Hair follicular keratinocyte (primary cell): Measurements from ENCODE around the gene KRTAP5-11. TPM values are rescaled to one million over a fixed set of nuclear protein-coding genes. Genes with fewer than 3 reads are reported as not detected.

Experiments
- total RNA-seq: library from RNA; depleted of rRNA; stranded (reverse); fragments of >200 nt; gene quantifications from 2 replicates; pipeline ENCODE4 v1.2.3, GENCODE V29; 2015

The KRTAP5-11 gene, protein sequence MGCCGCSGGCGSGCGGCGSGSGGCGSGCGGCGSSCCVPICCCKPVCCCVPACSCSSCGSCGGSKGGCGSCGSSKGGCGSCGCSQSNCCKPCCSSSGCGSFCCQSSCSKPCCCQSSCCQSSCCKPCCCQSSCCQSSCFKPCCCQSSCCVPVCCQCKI
- not detected in 2 replicates for total RNA-seq

DNA sequence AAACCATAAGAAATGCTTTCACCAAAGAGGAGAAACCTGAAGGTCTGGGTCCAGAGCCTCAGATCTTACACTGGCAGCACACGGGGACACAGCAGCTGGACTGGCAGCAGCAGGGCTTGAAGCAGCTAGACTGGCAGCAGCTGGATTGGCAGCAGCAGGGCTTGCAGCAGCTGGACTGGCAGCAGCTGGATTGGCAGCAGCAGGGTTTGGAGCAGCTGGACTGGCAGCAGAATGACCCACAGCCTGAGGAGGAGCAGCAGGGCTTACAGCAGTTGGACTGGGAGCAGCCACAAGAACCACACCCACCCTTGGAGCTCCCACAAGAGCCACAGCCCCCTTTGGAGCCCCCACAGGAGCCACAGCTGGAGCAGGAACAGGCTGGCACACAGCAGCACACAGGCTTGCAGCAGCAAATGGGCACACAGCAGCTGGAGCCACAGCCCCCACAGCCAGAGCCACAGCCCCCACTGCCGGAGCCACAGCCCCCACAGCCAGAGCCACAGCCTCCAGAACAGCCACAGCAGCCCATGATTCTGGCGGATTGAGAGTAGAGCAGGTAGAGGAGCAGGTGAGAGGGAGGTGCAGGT lies at the start of gene KRTAP5-11:
KRTAP5-11 (minus strand) TSS at position 567 of the 587 bp plus-strand sequence; CDS start at position 529, 38 bp downstream.

DNA sequence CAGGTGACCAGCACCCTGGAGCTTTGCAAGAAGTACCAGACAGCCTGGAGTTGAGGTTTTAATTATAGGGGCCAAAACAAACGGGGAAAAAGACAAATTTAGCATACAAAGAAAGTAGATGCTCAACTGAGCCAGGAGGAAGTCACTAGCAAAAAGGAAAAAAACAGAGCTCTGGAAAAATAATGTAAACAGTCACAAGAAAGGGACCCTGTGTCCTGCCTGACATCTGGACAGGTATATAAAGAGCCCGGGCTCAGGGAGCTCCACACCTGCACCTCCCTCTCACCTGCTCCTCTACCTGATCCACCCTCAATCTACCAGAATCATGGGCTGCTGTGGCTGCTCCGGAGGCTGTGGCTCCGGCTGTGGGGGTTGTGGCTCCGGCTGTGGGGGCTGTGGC lies 17.4 kb downstream of the KRTAP5-11 start, which contains the start of gene KRTAP5-10:
KRTAP5-10 (plus strand) TSS at position 301 of the 400 bp plus-strand sequence; CDS start at position 326, 25 bp downstream.

DNA sequence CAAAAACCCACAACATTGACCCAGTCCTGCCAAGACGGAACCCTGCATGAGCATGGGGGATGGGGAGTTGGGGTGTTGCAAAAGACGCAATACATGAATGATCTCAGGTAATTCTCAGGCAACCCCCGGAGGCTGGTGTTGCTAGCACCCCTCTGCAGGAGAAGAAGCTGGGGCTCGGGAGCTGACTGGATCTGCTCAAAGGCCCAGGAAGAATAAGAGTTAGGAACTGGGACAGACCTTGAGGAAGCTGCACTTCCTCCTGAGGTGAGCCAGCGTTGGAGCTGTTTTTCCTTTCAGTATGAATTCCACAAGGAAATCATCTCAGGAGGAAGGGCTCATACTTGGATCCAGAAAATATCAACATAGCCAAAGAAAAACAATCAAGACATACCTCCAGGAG lies 34.6 kb downstream of the KRTAP5-11 start, which contains the start of gene KRTAP5-9:
KRTAP5-9 (plus strand) TSS at position 301 of the 400 bp plus-strand sequence. CDS start 238 bp downstream, outside the sequence.

DNA sequence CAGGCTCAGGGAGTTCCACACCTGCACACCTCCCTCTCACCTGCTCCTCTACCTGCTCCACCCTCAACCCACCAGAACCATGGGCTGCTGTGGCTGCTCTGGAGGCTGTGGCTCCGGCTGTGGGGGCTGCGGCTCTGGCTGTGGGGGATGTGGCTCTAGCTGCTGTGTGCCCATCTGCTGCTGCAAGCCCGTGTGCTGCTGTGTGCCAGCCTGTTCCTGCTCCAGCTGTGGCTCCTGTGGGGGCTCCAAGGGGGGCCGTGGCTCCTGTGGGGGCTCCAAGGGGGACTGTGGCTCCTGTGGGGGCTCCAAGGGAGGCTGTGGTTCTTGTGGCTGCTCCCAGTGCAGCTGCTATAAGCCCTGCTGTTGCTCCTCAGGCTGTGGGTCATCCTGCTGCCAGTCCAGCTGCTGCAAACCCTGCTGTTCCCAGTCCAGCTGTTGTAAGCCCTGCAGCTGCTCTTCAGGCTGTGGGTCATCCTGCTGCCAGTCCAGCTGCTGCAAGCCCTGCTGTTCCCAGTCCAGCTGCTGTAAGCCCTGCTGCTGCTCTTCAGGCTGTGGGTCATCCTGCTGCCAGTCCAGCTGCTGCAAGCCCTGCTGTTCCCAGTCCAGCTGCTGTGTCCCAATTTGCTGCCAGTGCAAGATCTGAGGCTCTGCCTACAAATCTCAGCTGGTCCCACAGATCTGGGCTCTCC lies 44.6 kb downstream of the KRTAP5-11 start, which contains the start of gene KRTAP5-8:
KRTAP5-8 (plus strand) TSS at position 49 of the 689 bp plus-strand sequence; CDS start at position 80, 31 bp downstream.

Other genes starting within 250 kb of the KRTAP5-11 start
- gene DHCR7, start 134.5 kb downstream of the KRTAP5-11 start, total RNA-seq = 142 and 148 TPM in 2 replicates
- gene NADSYN1, start 129.7 kb downstream of the KRTAP5-11 start, total RNA-seq = 31.8 and 45.2 TPM in 2 replicates
- not detected in 2 replicates for gene KRTAP5-7, start 55.6 kb downstream of the KRTAP5-11 start, total RNA-seq
- gene KRTAP5-8, start 44.9 kb downstream of the KRTAP5-11 start, total RNA-seq = not detected in 2 replicates
- gene KRTAP5-9, start 34.5 kb downstream of the KRTAP5-11 start, total RNA-seq = not detected in 2 replicates
- not detected in 2 replicates for gene KRTAP5-10, start 17.3 kb downstream of the KRTAP5-11 start, total RNA-seq